Kidney (tissue), 14 donors: Measurements from ENCODE around the gene KRTAP13-1. TPM values are rescaled to one million over a fixed set of nuclear protein-coding genes. Genes with fewer than 3 reads are reported as not detected.

Experiments
- DNase-seq, 5 donors: peaks; one replicate each; pipeline ENCODE4 v3.0.0-alpha.2; 2013 to 2020
- FAIRE-seq: peaks from 2 replicates; lab custom pipeline; 2012; peaks lifted over from hg19 to GRCh38; lab: Jason Lieb, UNC
- H3K27ac ChIP-seq, 2 donors: one replicate each; pipeline ENCODE4 v1.7.0; 2013; ENCODE audit warnings: low read depth in 2 of 2, low read length in 2 of 2, inconsistent platforms in 1 of 2
- H3K27me3 ChIP-seq: one replicate; pipeline ENCODE4 v1.7.1; 2013; ENCODE audit warnings: low read length, inconsistent platforms; ENCODE audit not compliant: control insufficient read depth, insufficient read depth
- H3K36me3 ChIP-seq, 3 donors: one replicate each; pipeline versions ENCODE4 v1.7.0 to v1.7.1; 2013; ENCODE audit warnings: low read length in 3 of 3, control low read depth in 1 of 3, inconsistent platforms in 1 of 3; ENCODE audit not compliant: insufficient read depth in 3 of 3, control insufficient read depth in 2 of 3
- H3K4me1 ChIP-seq, 3 donors: one replicate each; pipeline versions ENCODE4 v1.7.0 to v1.7.1; 2013; ENCODE audit warnings: low read length in 3 of 3, inconsistent platforms in 1 of 3, low read depth in 1 of 3; ENCODE audit not compliant: control insufficient read depth in 2 of 3, insufficient read depth in 2 of 3
- H3K4me3 ChIP-seq, 3 donors: one replicate each; pipeline versions ENCODE4 v1.7.0 to v1.8.1; 2013; ENCODE audit warnings: low read length in 3 of 3, control low read depth in 1 of 3, inconsistent platforms in 1 of 3
- H3K9ac ChIP-seq, 3 donors: one replicate each; pipeline versions ENCODE4 v1.7.0 to v1.7.1; 2013; ENCODE audit warnings: low read length in 3 of 3, control low read depth in 1 of 3, inconsistent platforms in 1 of 3
- H3K9me3 ChIP-seq, 3 donors: one replicate each; pipeline versions ENCODE4 v1.7.0 to v1.7.1; 2013; ENCODE audit warnings: low read length in 3 of 3, control low read depth in 1 of 3, inconsistent platforms in 1 of 3; ENCODE audit not compliant: control insufficient read depth in 2 of 3, insufficient read depth in 1 of 3
- CTCF ChIP-seq: IDR thresholded peaks from 3 replicates; pipeline ENCODE4 v1.5.1; 2012; ENCODE audit warnings: mild to moderate bottlenecking, moderate library complexity, borderline replicate concordance; ENCODE audit not compliant: insufficient read depth; ENCODE audit errors: extremely low read depth
- intact Hi-C: fragments of 100-400 bp; cut with DNase I; formaldehyde crosslinking; loops from one replicate; pipeline ENCODE4 v1.11.1; 2022
- polyA plus RNA-seq: library from polyadenylated mRNA; stranded (reverse); fragments of 350-450 nt; fragmentation: Illumina TruSeq; extraction: RNeasy Lipid Tissue Mini Kit (QIAGEN cat#74804); gene quantifications from one replicate; pipeline ENCODE4 v1.2.3, GENCODE V29; 2014; ENCODE audit warnings: low read depth, low replicate concordance; ENCODE audit not compliant: insufficient read depth
- total RNA-seq: library from RNA; stranded (reverse); fragmentation: NEBNext Ultra II Directional; extraction: Animal tissue kit (Norgen Biotek cat#: 25700); gene quantifications from one replicate; pipeline ENCODE4 v1.2.1, GENCODE V29; 2021
- donor health status: control.
- donor health status: control.
- donor health status: control.
- donor health status: control.
- donor health status: control.
- donor health status: DM: yes; HTN: yes; CAD: no.
- donor health status: Normal renal cell carcinoma (clear cell type).

KRTAP13-1 gene
- total and polyA plus RNA-seq, 2 donors from 2014 or later, result not detected

GRCh38 chr21:30351534-30351933 is 44.3 kb upstream of the KRTAP13-1 start:
- Histone ChIP-seq H3K9ac (no peak overlapping the region), H3K4me3 (no peak overlapping the region), H3K36me3 (no peaks in the 10 kb centered on the region), H3K9me3 (no peaks in the 10 kb centered on the region), H3K4me1 (no peaks in the 10 kb centered on the region), H3K27me3 (no peaks in the 10 kb centered on the region), H3K27ac (no peak overlapping the region)
- FAIRE-seq (no peak), DNase-seq (no peak)
- TF ChIP-seq CTCF, result no peak
- intact Hi-C loops, result no loop called here

DNA sequence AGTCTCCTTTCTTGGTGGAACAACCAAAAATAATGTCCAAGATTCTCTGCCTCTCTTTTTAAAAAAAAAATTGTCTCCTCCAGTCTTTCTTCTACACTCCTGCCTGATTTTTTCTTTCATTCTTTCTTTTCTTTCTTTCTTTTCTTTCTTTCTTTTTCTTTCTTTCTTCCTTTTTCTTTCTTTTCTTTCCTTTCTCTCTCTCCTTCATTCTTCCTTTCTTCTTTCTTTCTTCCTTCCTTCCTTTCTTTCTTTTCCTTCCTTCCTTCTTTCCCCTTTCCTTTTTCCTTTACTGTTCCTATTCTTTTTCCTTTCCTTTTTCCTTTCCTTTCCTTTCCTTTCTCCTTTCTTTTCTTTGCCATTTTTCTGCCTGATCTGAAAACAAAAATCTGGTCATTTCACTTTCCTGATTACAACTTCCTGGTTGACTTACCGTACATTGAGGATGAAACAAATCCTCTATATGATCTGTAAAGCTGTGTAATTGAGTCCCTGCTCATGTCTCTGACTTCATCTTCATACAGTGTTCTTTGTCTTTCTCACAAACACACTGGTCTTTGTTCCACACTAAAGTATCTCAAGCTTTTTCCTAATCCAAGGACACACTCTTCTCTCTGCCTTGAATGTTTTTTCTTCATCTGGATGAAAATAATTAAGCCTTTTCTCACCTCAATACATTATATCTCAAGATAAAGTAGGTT is 41.4 kb upstream of the KRTAP13-1 start:
- Histone ChIP-seq H3K36me3 (no peaks in the 10 kb centered on the region), H3K4me1 (no peaks in the 10 kb centered on the region), H3K4me3 (no peak overlapping the region), H3K9ac (no peak overlapping the region), H3K27ac (no peak overlapping the region), H3K27me3 (no peaks in the 10 kb centered on the region), H3K9me3 (no peaks in the 10 kb centered on the region)
- FAIRE-seq (no peak), DNase-seq (no peak)
- intact Hi-C loops, result no loop called here
- TF ChIP-seq CTCF, result no peak

DNA sequence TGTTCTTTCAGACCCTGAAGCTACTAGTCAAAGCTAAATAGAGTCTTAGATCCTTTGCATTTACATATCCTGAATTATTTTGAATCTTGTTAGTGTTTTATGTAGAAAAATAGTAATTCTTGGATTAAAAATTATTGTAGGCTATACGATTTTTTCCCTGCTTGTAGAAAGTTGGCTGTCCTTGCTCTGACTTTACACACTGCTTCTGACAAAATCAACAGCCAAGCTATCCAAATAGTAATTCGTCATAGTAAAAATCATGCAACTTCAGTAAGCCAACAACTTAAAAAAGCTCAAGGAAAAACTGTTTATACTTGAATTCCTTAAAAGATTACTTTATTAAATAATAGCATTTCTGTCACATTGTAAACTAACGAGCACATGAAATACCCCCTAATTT is 39.9 kb upstream of the KRTAP13-1 start:
- Histone ChIP-seq H3K9me3 (no peaks in the 10 kb centered on the region), H3K36me3 (no peaks in the 10 kb centered on the region), H3K4me3 (no peak overlapping the region), H3K27me3 (no peaks in the 10 kb centered on the region), H3K9ac (no peak overlapping the region), H3K4me1 (no peaks in the 10 kb centered on the region), H3K27ac (no peak overlapping the region)
- intact Hi-C loops, result no loop called here
- DNase-seq (no peak), FAIRE-seq (no peak)
- TF ChIP-seq CTCF, result no peak
